Neural progenitor cell (in vitro differentiated cells): ENCODE data around the gene PTGR3. TPM values are rescaled to one million over a fixed set of nuclear protein-coding genes. Genes with fewer than 3 reads are reported as not detected.

Source experiments
- DNase-seq: peaks from one replicate; pipeline ENCODE4 v3.0.0-alpha.2; 2016; ENCODE audit warnings: low spot score
- H2AFZ ChIP-seq: fragments of 200-600 bp; sonication (generic); replicated peaks from 2 replicates; pipeline ENCODE4 v1.6.1; 2016; ENCODE audit warnings: antibody characterized with exemption
- H3F3A ChIP-seq: fragments of 200-600 bp; sonication (generic); 2 replicates; pipeline ENCODE4 v1.6.1; 2016; ENCODE audit warnings: antibody characterized with exemption, low read depth
- H3K27ac ChIP-seq: fragments of 200-600 bp; sonication (generic); 2 replicates; pipeline ENCODE4 v1.5.1; 2016; ENCODE audit warnings: mild to moderate bottlenecking
- H3K27me3 ChIP-seq: fragments of 200-600 bp; sonication (generic); 2 replicates; pipeline ENCODE4 v1.6.1; 2016; ENCODE audit warnings: mild to moderate bottlenecking, moderate library complexity
- H3K36me3 ChIP-seq: fragments of 200-600 bp; sonication (generic); 2 replicates; pipeline ENCODE4 v1.5.1; 2016
- H3K4me1 ChIP-seq: fragments of 200-600 bp; sonication (generic); 2 replicates; pipeline ENCODE4 v1.6.1; 2016; ENCODE audit warnings: mixed run types
- H3K4me2 ChIP-seq: fragments of 200-600 bp; sonication (generic); 2 replicates; pipeline ENCODE4 v1.6.1; 2016
- H3K4me3 ChIP-seq: fragments of 200-600 bp; sonication (generic); 2 replicates; pipeline ENCODE4 v1.5.1; 2016
- H3K79me2 ChIP-seq: fragments of 200-600 bp; sonication (generic); 2 replicates; pipeline ENCODE4 v1.6.1; 2016; ENCODE audit warnings: low read depth
- H3K9ac ChIP-seq: fragments of 200-600 bp; sonication (generic); 2 replicates; pipeline ENCODE4 v1.6.1; 2016
- H3K9me3 ChIP-seq: fragments of 200-600 bp; sonication (generic); 2 replicates; pipeline ENCODE4 v1.5.1; 2016; ENCODE audit warnings: low read depth
- H4K20me1 ChIP-seq: fragments of 200-600 bp; sonication (generic); 2 replicates; pipeline ENCODE4 v1.6.1; 2016; ENCODE audit warnings: low read depth
- H3K27ac Mint-ChIP-seq: 3 replicates; pipeline ENCODE4 v1.8.0; 2021; ENCODE audit warnings: mixed read lengths
- H3K27me3 Mint-ChIP-seq: 2 replicates; pipeline ENCODE4 v1.8.0; 2022; ENCODE audit warnings: low read depth, mild to moderate bottlenecking, inconsistent platforms, moderate library complexity, mixed read lengths; ENCODE audit not compliant: insufficient read depth
- H3K36me3 Mint-ChIP-seq: 3 replicates; pipeline ENCODE4 v1.8.0; 2021; ENCODE audit warnings: mixed read lengths
- H3K4me1 Mint-ChIP-seq: 3 replicates; pipeline ENCODE4 v1.8.0; 2021; ENCODE audit warnings: mixed read lengths
- H3K4me3 Mint-ChIP-seq: 3 replicates; pipeline ENCODE4 v1.8.0; 2021; ENCODE audit warnings: mild to moderate bottlenecking, moderate library complexity, mixed read lengths
- H3K9me3 Mint-ChIP-seq: 3 replicates; pipeline ENCODE4 v1.8.0; 2020; ENCODE audit warnings: mixed read lengths
- CTCF ChIP-seq: fragments of 200-600 bp; sonication (generic); IDR thresholded peaks from 2 replicates; pipeline ENCODE4 v1.5.1; 2017; ENCODE audit warnings: antibody characterized with exemption, mild to moderate bottlenecking
- EZH2 ChIP-seq: fragments of 200-600 bp; sonication (generic); IDR thresholded peaks from 2 replicates; pipeline ENCODE4 v1.6.1; 2017; ENCODE audit warnings: antibody characterized with exemption, mild to moderate bottlenecking, moderate library complexity
- EZH2phosphoT487 ChIP-seq: fragments of 200-600 bp; sonication (generic); IDR thresholded peaks from 2 replicates; pipeline ENCODE4 v1.6.1; 2017; ENCODE audit warnings: antibody characterized with exemption
- total RNA-seq: library from RNA; depleted of rRNA; stranded (reverse); fragments of >200 nt; gene quantifications from 2 replicates; pipeline ENCODE4 v1.2.3, GENCODE V29; 2015; ENCODE audit warnings: low replicate concordance

PTGR3 gene
- total RNA-seq, 1 donor from 2014 or later, result 13.0 TPM

GRCh38 chr18:75207310-75208154 is 1.4 kb downstream of the PTGR3 start:
- H3K27ac Mint-ChIP-seq, result peak overlapping the region; percentile 63
- no peak overlapping the region for H3K27ac ChIP-seq

GRCh38 chr18:75206452-75207309 is 2.3 kb downstream of the PTGR3 start:
- peaks cover 90% of the 10 kb centered on the region for H3K27me3 ChIP-seq
- TF ChIP-seq EZH2 (peak; percentile 2), EZH2phosphoT487 (no peak)
- H3F3A ChIP-seq, result peaks cover 28% of the 10 kb centered on the region
- H3K9ac ChIP-seq, result no peak overlapping the region
- peaks cover 52% of the 10 kb centered on the region for H3K27me3 Mint-ChIP-seq
- H3K4me3 Mint-ChIP-seq, result peak overlapping the region; percentile 95
- peaks cover 35% of the 10 kb centered on the region for H3K4me1 Mint-ChIP-seq
- no peak overlapping the region for H2AFZ ChIP-seq
- H3K27ac Mint-ChIP-seq, result no peak overlapping the region
- H3K4me2 ChIP-seq, result peak overlapping the region; percentile 100
- H3K36me3 ChIP-seq, result no peaks in the 10 kb centered on the region
- H3K9me3 ChIP-seq, result no peaks in the 10 kb centered on the region
- H3K9me3 Mint-ChIP-seq, result no peaks in the 10 kb centered on the region
- no peak overlapping the region for H3K27ac ChIP-seq
- H3K79me2 ChIP-seq, result no peaks in the 10 kb centered on the region
- DNase-seq, result no peak
- H4K20me1 ChIP-seq, result peaks cover 65% of the 10 kb centered on the region
- peaks cover 36% of the 10 kb centered on the region for H3K4me1 ChIP-seq
- peaks cover 2% of the 10 kb centered on the region for H3K36me3 Mint-ChIP-seq
- H3K4me3 ChIP-seq, result no peak overlapping the region

More at GRCh38 chr18:75207310-75208154, 1.4 kb downstream of the PTGR3 start:
- H3K4me1 ChIP-seq, result peaks cover 36% of the 10 kb centered on the region
- peaks cover 90% of the 10 kb centered on the region for H3K27me3 ChIP-seq
- Mint-ChIP-seq H3K27me3 (peaks cover 52% of the 10 kb centered on the region), H3K9me3 (no peaks in the 10 kb centered on the region), H3K4me3 (peak overlapping the region; percentile 95), H3K4me1 (peaks cover 39% of the 10 kb centered on the region), H3K36me3 (no peaks in the 10 kb centered on the region)
- H3K9me3 ChIP-seq, result no peaks in the 10 kb centered on the region
- H3K4me2 ChIP-seq, result peak overlapping the region; percentile 100
- peaks cover 62% of the 10 kb centered on the region for H4K20me1 ChIP-seq
- no peak overlapping the region for H3K9ac ChIP-seq
- peak; percentile 27 for DNase-seq
- peaks cover 28% of the 10 kb centered on the region for H3F3A ChIP-seq
- TF ChIP-seq EZH2phosphoT487, result peak; percentile 63
- TF ChIP-seq EZH2, result peak; percentile 57
- TF ChIP-seq CTCF, result no peak
- no peaks in the 10 kb centered on the region for H3K79me2 ChIP-seq
- H2AFZ ChIP-seq, result no peak overlapping the region
- peak overlapping the region; percentile 87 for H3K4me3 ChIP-seq
- no peaks in the 10 kb centered on the region for H3K36me3 ChIP-seq

- DNase-seq, result peak; percentile 43
- Histone ChIP-seq H3K9ac (no peak overlapping the region), H3K4me2 (peak overlapping the region; percentile 75), H3K4me3 (peak overlapping the region; percentile 28), H3K27ac (no peak overlapping the region), H3K9me3 (no peaks in the 10 kb centered on the region), H3K36me3 (no peaks in the 10 kb centered on the region), H2AFZ (no peak overlapping the region), H3K79me2 (no peaks in the 10 kb centered on the region), H3F3A (peaks cover 22% of the 10 kb centered on the region), H4K20me1 (peaks cover 70% of the 10 kb centered on the region), H3K27me3 (peaks cover 93% of the 10 kb centered on the region), H3K4me1 (peaks cover 33% of the 10 kb centered on the region)
- Mint-ChIP-seq H3K27me3 (peaks cover 53% of the 10 kb centered on the region), H3K4me1 (peaks cover 35% of the 10 kb centered on the region), H3K4me3 (peak overlapping the region; percentile 76), H3K9me3 (no peaks in the 10 kb centered on the region), H3K36me3 (peaks cover 8% of the 10 kb centered on the region), H3K27ac (no peak overlapping the region)
- peak; percentile 68 for TF ChIP-seq EZH2phosphoT487
- TF ChIP-seq CTCF, result no peak
- peak; percentile 60 for TF ChIP-seq EZH2
Measured at GRCh38 chr18:75205514-75206132, 3.3 kb downstream of the PTGR3 start.
